Upper lobe of left lung (tissue), 6 donors: ENCODE measurements around the gene WDPCP. TPM values are rescaled to one million over a fixed set of nuclear protein-coding genes. Genes with fewer than 3 reads are reported as not detected.

ENCODE experiments used
- ATAC-seq, 2 donors: fragments of 200-7000 bp; cut with Tn5 transposase; one replicate each; pipeline ENCODE4 v1.9.1; 2022; ENCODE audit warnings: mild to moderate bottlenecking in 2 of 2, moderate library complexity in 2 of 2; ENCODE audit not compliant: low FRiP score in 2 of 2
- DNase-seq, 2 donors: peaks; one replicate each; pipeline ENCODE4 v3.0.0-alpha.2; 2019 to 2020
- H3K27ac ChIP-seq, 4 donors: fragments of 200-600 bp; sonication (generic); one replicate each; pipeline ENCODE4 v1.5.1; 2016 to 2019
- H3K27me3 ChIP-seq, 4 donors: fragments of 200-600 bp; sonication (generic); one replicate each; pipeline ENCODE4 v1.5.1; 2017 to 2019
- H3K36me3 ChIP-seq, 4 donors: fragments of 200-600 bp; sonication (generic); one replicate each; pipeline ENCODE4 v1.5.1; 2016 to 2019
- H3K4me1 ChIP-seq, 4 donors: fragments of 200-600 bp; sonication (generic); one replicate each; pipeline ENCODE4 v1.5.1; 2018 to 2019
- H3K4me3 ChIP-seq, 4 donors: fragments of 200-600 bp; sonication (generic); one replicate each; pipeline ENCODE4 v1.5.1; 2017 to 2019; ENCODE audit warnings: mild to moderate bottlenecking in 2 of 4, moderate library complexity in 1 of 4
- H3K9me3 ChIP-seq, 4 donors: fragments of 200-600 bp; sonication (generic); one replicate each; pipeline ENCODE4 v1.5.1; 2018 to 2019
- CTCF ChIP-seq, 6 experiments: fragments of 450-650 bp in 4 of 6; fragments of 200-600 bp in 2 of 6; sonication (generic) in 2 of 6; IDR thresholded peaks; one replicate each; pipeline ENCODE4 v1.5.1; 2016 to 2019; ENCODE audit warnings: antibody characterized with exemption in 6 of 6
- EP300 ChIP-seq, 4 donors: sonication (generic); formaldehyde crosslinking; IDR thresholded peaks; one replicate each; pipeline ENCODE4 v1.5.1; 2017; ENCODE audit warnings: antibody characterized with exemption in 4 of 4, control low read depth in 2 of 4
- POLR2A ChIP-seq, 4 donors: fragments of 450-650 bp; IDR thresholded peaks; one replicate each; pipeline ENCODE4 v1.5.1; 2016 to 2017; ENCODE audit warnings: antibody characterized with exemption in 4 of 4, mild to moderate bottlenecking in 2 of 4
- POLR2AphosphoS5 ChIP-seq, 2 donors: sonication (generic); formaldehyde crosslinking; IDR thresholded peaks; one replicate each; pipeline ENCODE4 v1.5.1; 2017; ENCODE audit warnings: antibody characterized with exemption in 2 of 2
- WGBS, 2 donors: methylation state at CpG; one replicate each; pipeline ENCODE4 v1.1.5; 2017 to 2018; 5-methylcytosine and 5-hydroxymethylcytosine counted together
- total RNA-seq, 6 donors: library from RNA; depleted of rRNA in 4 of 6; stranded (reverse); fragments of >200 nt in 4 of 6; gene quantifications; one replicate each; pipeline versions ENCODE4 v1.1.0 to v1.2.1, GENCODE V29; 2016 to 2021
- donor health status: DM: no; HTN: no; CAD: no; lungs with moderate emphysema.
- donor health status: DM: no; HTN: yes; CAD: no; lungs with severe emphysema.

WDPCP gene
- total RNA-seq, 6 donors from 2014 or later: 9.3 to 20.8 (median 11.5) TPM

DNA sequence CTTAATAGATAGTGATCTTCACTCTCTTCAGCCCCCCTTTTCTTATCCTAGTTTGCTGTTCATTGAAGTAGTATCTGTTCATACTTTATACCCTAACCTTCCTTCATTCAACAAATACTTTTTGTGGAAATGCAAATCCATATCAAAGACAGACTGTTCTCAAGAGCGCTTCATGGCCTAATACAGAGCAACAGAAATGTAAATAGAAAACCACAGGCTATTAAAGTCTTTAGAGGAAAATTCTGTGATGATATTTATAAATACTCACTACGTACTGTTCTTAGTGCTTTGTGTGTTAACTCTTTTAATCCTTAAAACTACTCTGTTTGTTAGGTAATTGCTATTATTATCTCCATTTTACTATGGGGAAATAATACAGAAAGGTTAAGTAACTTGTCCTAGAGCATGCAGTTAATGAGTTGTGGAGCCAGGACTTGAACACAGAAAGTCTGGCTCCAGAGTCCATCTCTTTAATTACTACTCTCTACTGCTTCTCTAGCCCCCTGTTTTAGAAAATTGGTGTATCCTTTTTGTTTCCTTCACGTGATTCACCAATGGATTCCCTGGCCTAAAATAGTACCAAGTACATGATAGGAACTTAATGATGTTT lies 3.4 kb upstream of the WDPCP start:
- no peak for ATAC-seq

GRCh38 chr2:63590626-63591408 lies 2.5 kb upstream of the WDPCP start:
- no peak for TF ChIP-seq CTCF (IDR thresholded peaks at IDR 0.05)
- no peak for TF ChIP-seq EP300 (IDR thresholded peaks at IDR 0.05)
- TF ChIP-seq POLR2AphosphoS5 (IDR thresholded peaks at IDR 0.05): no peak
- TF ChIP-seq POLR2A (IDR thresholded peaks at IDR 0.05): no peak

More for the DNA sequence above, 3.4 kb upstream of the WDPCP start:
- Histone ChIP-seq H3K27ac (no peak overlapping the region), H3K27me3 (no peaks in the 10 kb centered on the region), H3K4me3 (no peak overlapping the region), H3K9me3 (no peaks in the 10 kb centered on the region), H3K4me1 (peaks cover 16 to 35% (median 24%) of the 10 kb centered on the region in 4 donors), H3K36me3 (peaks cover 0 to 22% (median 4%) of the 10 kb centered on the region in 4 donors)
- 77 to 78% methylated on average over 3 of the region's 3 CpGs for WGBS, 2 donors
- DNase-seq: no peak
- TF ChIP-seq POLR2AphosphoS5 (IDR thresholded peaks at IDR 0.05) (no peak), EP300 (IDR thresholded peaks at IDR 0.05) (no peak), CTCF (IDR thresholded peaks at IDR 0.05) (no peak)

GRCh38 chr2:63589148-63589958 lies 1.1 kb upstream of the WDPCP start:
- Histone ChIP-seq H3K27ac (peak overlapping the region; percentile 81 to 88 (median 86)), H3K4me3 (peak overlapping the region; percentile 58 to 83 (median 76)), H3K4me1 (peaks cover 16 to 35% (median 24%) of the 10 kb centered on the region in 4 donors), H3K36me3 (peaks cover 0 to under 1% (median 0%) of the 10 kb centered on the region in 4 donors), H3K27me3 (no peaks in the 10 kb centered on the region), H3K9me3 (no peaks in the 10 kb centered on the region)
- DNase-seq (no peak), ATAC-seq (peak; percentile 4 to 40)
- TF ChIP-seq POLR2AphosphoS5 (IDR thresholded peaks at IDR 0.05) (no peak), CTCF (IDR thresholded peaks at IDR 0.05) (no peak), POLR2A (IDR thresholded peaks at IDR 0.05) (no peak), EP300 (IDR thresholded peaks at IDR 0.05) (no peak)
- WGBS, 2 donors: 8% methylated on average over 24 to 26 of the region's 26 CpGs

More at GRCh38 chr2:63590626-63591408, 2.5 kb upstream of the WDPCP start:
- Histone ChIP-seq H3K9me3 (no peaks in the 10 kb centered on the region), H3K4me3 (no peak overlapping the region), H3K27ac (no peak overlapping the region), H3K36me3 (peaks cover 0 to 15% (median 4%) of the 10 kb centered on the region in 4 donors), H3K27me3 (no peaks in the 10 kb centered on the region), H3K4me1 (peaks cover 16 to 35% (median 24%) of the 10 kb centered on the region in 4 donors)
- DNase-seq (peak in 1 of 2 donors; percentile 49), ATAC-seq (no peak)
- 47 to 52% methylated on average over 3 of the region's 3 CpGs for WGBS, 2 donors

DNA sequence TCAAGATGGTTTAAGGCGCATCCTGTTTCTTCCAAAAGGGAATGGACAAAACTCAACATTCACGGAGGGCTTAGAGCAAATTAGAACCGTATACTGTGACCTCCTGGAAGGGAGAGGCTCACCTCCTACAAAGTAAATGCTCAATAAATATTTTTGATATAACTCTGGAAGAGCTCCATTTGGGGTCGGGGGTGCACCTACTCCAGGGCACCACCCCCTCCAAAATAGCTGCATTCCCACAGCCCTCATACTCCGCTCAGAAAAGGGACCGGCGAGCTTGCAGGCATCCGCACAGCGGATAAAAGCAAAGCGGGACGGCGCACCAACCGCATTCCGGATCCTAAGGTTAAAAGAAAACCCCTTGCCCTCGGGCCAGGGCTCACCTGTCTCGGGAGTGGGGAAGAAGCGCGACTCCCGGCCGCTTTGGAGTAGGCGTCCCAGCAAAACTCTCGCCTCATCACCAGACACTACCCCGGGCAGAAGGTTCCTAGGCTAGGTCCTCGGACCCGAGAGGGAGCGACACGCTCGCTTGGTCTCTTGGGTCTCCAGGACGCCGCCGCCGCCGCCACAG lies 378 bp downstream of the WDPCP start:
- 0% methylated on average over 19 to 33 of the region's 33 CpGs for WGBS, 2 donors
- Histone ChIP-seq H3K27me3 (no peaks in the 10 kb centered on the region), H3K4me1 (peaks cover 16 to 35% (median 24%) of the 10 kb centered on the region in 4 donors), H3K27ac (peak overlapping the region; percentile 81 to 88 (median 86)), H3K9me3 (no peaks in the 10 kb centered on the region), H3K36me3 (no peaks in the 10 kb centered on the region), H3K4me3 (peak overlapping the region; percentile 58 to 82 (median 76))
- TF ChIP-seq CTCF (IDR thresholded peaks at IDR 0.05): no peak
- DNase-seq (peak in 1 of 2 donors; percentile 93), ATAC-seq (peak; percentile 2 to 74)
